GM13977 (cell line): ENCODE measurements around the gene EHD3.
A peak's percentile ranks its signal among the peaks of the same experiment; 100 is the strongest.

Experiments used
- DNase-seq: peaks from one replicate; pipeline ENCODE4 v3.0.0; 2012; ENCODE audit warnings: low spot score
- CTCF ChIP-seq: IDR thresholded peaks from 2 replicates; pipeline ENCODE4 v1.5.1; 2012; ENCODE audit warnings: mild to moderate bottlenecking, control low read depth; ENCODE audit not compliant: insufficient read depth; ENCODE audit errors: extremely low read depth, missing control alignments
- in situ Hi-C: fragments of 300-500 bp; cut with MboI; formaldehyde crosslinking; loops from one replicate; pipeline ENCODE4 v1.12.0; 2022; ENCODE audit warnings: low sequenced_read_pairs, low pct_unique_long_range_greater_than_20kb, mixed read lengths, inconsistent platforms; ENCODE audit not compliant: unreplicated experiment

EHD3 gene

DNA sequence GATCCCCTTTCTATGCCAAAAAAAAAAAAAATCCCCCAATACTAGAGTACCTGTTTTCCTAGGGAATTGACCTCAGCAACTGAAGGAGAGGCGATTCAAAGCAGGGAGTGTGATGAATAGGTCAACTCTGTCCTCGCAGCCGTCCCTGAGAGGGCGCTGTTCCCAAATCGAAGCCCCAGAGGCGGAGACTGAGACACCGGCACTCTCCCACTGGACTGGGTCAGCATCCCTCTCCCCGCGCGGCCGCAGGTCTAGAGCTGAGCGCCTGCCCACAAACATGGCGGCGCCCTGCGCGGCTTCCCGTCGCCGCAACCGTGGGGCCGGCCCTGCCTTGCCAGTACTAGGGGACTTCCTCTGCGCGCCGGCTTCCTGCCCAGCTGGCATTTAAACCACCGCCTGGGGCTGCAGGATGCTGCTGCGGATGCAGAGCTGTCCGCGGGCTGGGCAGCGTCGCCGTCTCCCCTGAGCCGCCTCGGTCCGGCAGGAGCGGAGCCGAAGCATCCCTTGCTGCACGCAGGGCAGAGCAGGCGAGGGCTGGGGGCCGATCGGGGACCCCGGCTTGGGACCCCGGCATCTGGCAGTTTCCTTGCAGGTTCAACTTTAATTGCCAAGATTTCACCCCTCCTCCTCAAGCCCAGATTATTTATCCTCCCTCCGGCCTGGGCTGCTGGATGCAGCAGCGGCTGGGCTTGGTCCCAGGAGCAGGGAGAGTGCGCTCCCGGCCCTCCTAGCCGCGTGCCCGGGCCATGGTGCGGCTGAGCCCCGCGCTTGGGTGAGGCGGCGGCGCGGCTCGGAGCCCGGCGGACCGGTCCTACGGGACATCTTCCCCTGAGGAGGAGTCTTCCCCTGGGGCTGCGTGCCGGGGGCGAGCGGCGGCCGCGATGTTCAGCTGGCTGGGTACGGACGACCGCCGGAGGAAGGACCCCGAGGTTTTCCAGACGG lies at the start of gene EHD3:
Gene EHD3 (plus strand): TSS at position 412 of the 942 bp plus-strand sequence. CDS start 470 bp downstream, at position 882.
- peak; percentile 87 for DNase-seq
- in situ Hi-C loops: no loop called here
- peak; percentile 53 for TF ChIP-seq CTCF

- TF ChIP-seq CTCF: no peak
- in situ Hi-C loops: no loop called here
- no peak for DNase-seq
These were observed 46.8 kb upstream of the EHD3 start for GRCh38 chr2:31187166-31187565.

- TF ChIP-seq CTCF: no peak
- in situ Hi-C loops: no loop called here
- DNase-seq: no peak
These were observed 45.8 kb upstream of the EHD3 start for GRCh38 chr2:31188131-31188530.

- no peak for DNase-seq
- no peak for TF ChIP-seq CTCF
- in situ Hi-C loops: no loop called here
These were observed 44.8 kb upstream of the EHD3 start for GRCh38 chr2:31189141-31189540.

- DNase-seq: no peak
- no peak for TF ChIP-seq CTCF
- in situ Hi-C loops: no loop called here
These were observed 43.8 kb upstream of the EHD3 start for GRCh38 chr2:31190188-31190587.

DNA sequence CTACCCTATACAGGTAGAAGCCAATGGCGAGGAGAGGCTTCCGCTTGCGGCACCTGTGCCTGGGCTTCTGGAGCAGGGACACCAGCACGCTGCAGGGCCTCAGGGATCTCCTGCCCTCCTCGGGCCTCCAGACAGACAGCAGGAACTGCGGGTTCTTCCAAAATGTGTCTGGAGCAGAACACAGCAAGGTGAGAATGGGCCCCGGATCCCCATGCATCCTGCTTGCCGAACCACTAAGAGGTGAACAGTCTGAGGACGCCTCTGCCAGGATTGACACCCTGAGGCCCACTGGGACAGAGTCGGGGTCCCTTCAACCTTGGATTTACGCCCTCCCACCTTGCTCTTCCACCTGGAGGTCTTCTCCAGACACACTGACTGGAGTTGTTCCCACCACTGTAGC lies 42.0 kb upstream of the EHD3 start:
- DNase-seq: no peak
- TF ChIP-seq CTCF: no peak
- in situ Hi-C loops: no loop called here
